SU-DHL-6 (cell line): ENCODE results near the gene CAMK2D.

Experiments
- CTCF ChIP-seq: fragments of 200-600 bp; sonication (generic); IDR thresholded peaks from one replicate; pipeline ENCODE4 v1.5.1; 2017; ENCODE audit warnings: antibody characterized with exemption, mild to moderate bottlenecking, low read length, moderate library complexity; ENCODE audit not compliant: insufficient read depth, poor library complexity, severe bottlenecking
- EZH2phosphoT487 ChIP-seq: fragments of 200-600 bp; sonication (generic), shearing (Covaris generic); conservative IDR thresholded peaks from 2 replicates; pipeline ENCODE4 v1.6.1; 2018; ENCODE audit warnings: mild to moderate bottlenecking, antibody characterized with exemption, low read length, moderate library complexity, mixed read lengths

GRCh38 chr4:113701169-113701568 is 60.4 kb downstream of the CAMK2D start:
- TF ChIP-seq CTCF, result no peak
- TF ChIP-seq EZH2phosphoT487, result no peak
